ENCODE results near the gene C17orf58. TPM values are rescaled to one million over a fixed set of nuclear protein-coding genes. Genes with fewer than 3 reads are reported as not detected.
"Not testable (repeated sequence)": the region's sequence is repeated elsewhere in the genome, so short reads cannot be mapped to it uniquely, and the experiment has no call there.

Gene C17orf58
- total and polyA plus RNA-seq, 4 donors, result 7.0 to 11.6 (median 11.1) TPM

- Histone ChIP-seq H3K9ac (ENCODE audit: insufficient read depth in 1 of 2, low read length in 2 of 2) (peak overlapping the region; percentile 44 to 90), H3K4me1 (ENCODE audit: control insufficient read depth in 5 of 5, insufficient read depth in 5 of 5, low read length in 5 of 5) (no peaks in the 10 kb centered on the region), H3K4me3 (peak overlapping the region; percentile 44), H3K27ac (ENCODE audit: low read depth in 1 of 2, low read length in 1 of 2) (peak overlapping the region; percentile 91 to 92), H3K9me3 (ENCODE audit: control insufficient read depth in 4 of 4, insufficient read depth in 3 of 4, low read length in 3 of 4) (no peaks in the 10 kb centered on the region), H3K27me3 (ENCODE audit: control insufficient read depth in 3 of 3, insufficient read depth in 3 of 3, low read length in 2 of 3) (no peaks in the 10 kb centered on the region), H3K36me3 (ENCODE audit: control insufficient read depth in 4 of 4, insufficient read depth in 4 of 4, low read length in 4 of 4) (no peaks in the 10 kb centered on the region)
- TF ChIP-seq CTCF (IDR thresholded peaks at IDR 0.05; ENCODE audit: control extremely low read depth, extremely low read depth), result no peak
- DNase-seq (peak in 1 of 3 donors; percentile 35), ATAC-seq (ENCODE audit: insufficient read depth, low FRiP score) (no peak)
- WGBS, 2 donors, result 0 to 2% methylated on average over 12 of the region's 12 CpGs
Observed at GRCh38 chr17:68020409-68020756, 24.1 kb upstream of the C17orf58 start.

- Histone ChIP-seq H3K4me3 (peak overlapping the region; percentile 44), H3K9me3 (ENCODE audit: control insufficient read depth in 4 of 4, insufficient read depth in 3 of 4, low read length in 3 of 4) (no peaks in the 10 kb centered on the region), H3K4me1 (ENCODE audit: control insufficient read depth in 5 of 5, insufficient read depth in 5 of 5, low read length in 5 of 5) (no peaks in the 10 kb centered on the region), H3K27ac (ENCODE audit: low read depth in 1 of 2, low read length in 1 of 2) (peak overlapping the region; percentile 91 to 92), H3K36me3 (ENCODE audit: control insufficient read depth in 4 of 4, insufficient read depth in 4 of 4, low read length in 4 of 4) (no peaks in the 10 kb centered on the region), H3K9ac (ENCODE audit: insufficient read depth in 1 of 2, low read length in 2 of 2) (peak overlapping the region; percentile 44 to 90), H3K27me3 (ENCODE audit: control insufficient read depth in 3 of 3, insufficient read depth in 3 of 3, low read length in 2 of 3) (no peaks in the 10 kb centered on the region)
- ATAC-seq (ENCODE audit: insufficient read depth, low FRiP score) (peak; percentile 98), DNase-seq (peak; percentile 97 to 98 (median 98))
- TF ChIP-seq CTCF (IDR thresholded peaks at IDR 0.05; ENCODE audit: control extremely low read depth, extremely low read depth), result no peak
- WGBS, 2 donors, result 1 to 2% methylated on average over 51 of the region's 51 CpGs
Observed at GRCh38 chr17:68019675-68020408, 23.6 kb upstream of the C17orf58 start.

- 76 to 88% methylated on average over 9 of the region's 9 CpGs for WGBS, 2 donors
- DNase-seq (no peak), ATAC-seq (ENCODE audit: insufficient read depth, low FRiP score) (no peak)
- no peak overlapping the region for H3K9ac ChIP-seq (ENCODE audit: insufficient read depth in 1 of 2, low read length in 2 of 2)
- TF ChIP-seq CTCF (IDR thresholded peaks at IDR 0.05; ENCODE audit: control extremely low read depth, extremely low read depth), result no peak
- no peaks in the 10 kb centered on the region for H3K36me3 ChIP-seq (ENCODE audit: control insufficient read depth in 4 of 4, insufficient read depth in 4 of 4, low read length in 4 of 4)
- no peaks in the 10 kb centered on the region for H3K9me3 ChIP-seq (ENCODE audit: control insufficient read depth in 4 of 4, insufficient read depth in 3 of 4, low read length in 3 of 4)
- H3K27me3 ChIP-seq (ENCODE audit: control insufficient read depth in 3 of 3, insufficient read depth in 3 of 3, low read length in 2 of 3), result no peaks in the 10 kb centered on the region
- H3K4me1 ChIP-seq (ENCODE audit: control insufficient read depth in 5 of 5, insufficient read depth in 5 of 5, low read length in 5 of 5), result no peaks in the 10 kb centered on the region
- no peak overlapping the region for H3K27ac ChIP-seq (ENCODE audit: low read depth in 1 of 2, low read length in 1 of 2)
- no peak overlapping the region for H3K4me3 ChIP-seq
Observed at GRCh38 chr17:68019336-68019674, 23.0 kb upstream of the C17orf58 start.

GRCh38 chr17:68018493-68018892, 22.2 kb upstream of the C17orf58 start:
- H3K36me3 ChIP-seq (ENCODE audit: control insufficient read depth in 4 of 4, insufficient read depth in 4 of 4, low read length in 4 of 4); H3K4me3 ChIP-seq; H3K4me1 ChIP-seq (ENCODE audit: control insufficient read depth in 5 of 5, insufficient read depth in 5 of 5, low read length in 5 of 5); H3K9ac ChIP-seq (ENCODE audit: insufficient read depth in 1 of 2, low read length in 2 of 2); H3K9me3 ChIP-seq (ENCODE audit: control insufficient read depth in 4 of 4, insufficient read depth in 3 of 4, low read length in 3 of 4); ATAC-seq (ENCODE audit: insufficient read depth, low FRiP score); H3K27me3 ChIP-seq (ENCODE audit: control insufficient read depth in 3 of 3, insufficient read depth in 3 of 3, low read length in 2 of 3); DNase-seq; H3K27ac ChIP-seq (ENCODE audit: low read depth in 1 of 2, low read length in 1 of 2): not testable (repeated sequence)
- 92 to 96% methylated on average over 21 of the region's 21 CpGs for WGBS, 2 donors

Measured in lung (tissue), 12 donors.